ENCODE measurements around the gene UROC1. TPM values are rescaled to one million over a fixed set of nuclear protein-coding genes. Genes with fewer than 3 reads are reported as not detected.

UROC1 gene
- total and polyA plus RNA-seq, 9 of the 15 experiments (the other 6 are each of a cell fraction or from before 2014, with no cell fraction given) = not detected

DNA sequence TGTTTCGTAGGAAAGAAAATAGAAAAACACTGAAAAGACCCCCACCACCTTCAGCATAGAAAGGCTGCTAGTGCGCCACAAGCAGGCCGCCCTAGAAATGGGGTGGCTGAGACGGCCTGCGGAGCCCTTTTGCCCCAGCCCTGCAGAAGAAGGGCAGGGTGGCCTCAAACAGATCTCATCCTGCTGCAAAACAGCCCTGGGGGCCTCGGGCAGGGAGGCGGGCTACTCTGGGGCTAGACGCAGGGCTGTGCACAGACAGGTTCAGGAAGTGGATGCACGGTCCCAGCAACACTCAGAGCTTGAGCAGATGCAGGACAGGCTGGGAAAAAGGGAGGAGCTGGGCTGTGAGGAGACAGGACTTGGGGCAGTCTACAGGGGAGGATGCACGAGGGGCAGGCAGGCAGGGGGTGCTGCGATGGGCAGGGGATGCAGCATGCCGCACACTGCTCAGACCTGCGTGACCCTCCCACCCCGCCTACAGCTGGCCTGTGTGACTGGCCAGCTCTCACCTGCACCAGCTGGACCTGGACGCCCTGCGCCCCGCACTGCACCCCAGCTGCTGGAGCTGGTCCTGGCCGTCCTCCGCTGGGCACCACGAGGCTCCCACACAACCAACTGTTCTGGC, 76.2 kb downstream of the UROC1 start:
- H3K27ac ChIP-seq (ENCODE audit: extremely low read depth, low read depth, low read length) = no peak overlapping the region
- TF ChIP-seq SOX6 (IDR thresholded peaks at IDR 0.05) (no peak), POLR2G (IDR thresholded peaks at IDR 0.05; ENCODE audit: low read depth, low read length) (0 out of 2 replicates have a peak, but pooled peaks have one; percentile 11)
- no peak overlapping the region for H2AFZ ChIP-seq (ENCODE audit: low read depth, low read length)
- ATAC-seq (no peak), DNase-seq (ENCODE audit: extremely low read depth in 1 of 4, low spot score in 3 of 4) (no peak), FAIRE-seq (no peak)
- intact Hi-C loops (cut with micrococcal nuclease) = no loop called here
- in situ Hi-C loops (cut with MboI) = no loop called here
- no peak overlapping the region for H3K4me2 ChIP-seq (ENCODE audit: insufficient read depth, low read length)
- ChIA-PET POLR2A (interaction anchor here (0.6 to 0.7 kb wide), 2 partner anchors 9 to 805 kb away, joined by 3 read pairs; no protein-coding TSS in a partner anchor), CTCF (ENCODE audit: low intra/inter-chr PET ratio) (no interaction called here)
- peaks cover 7% of the 10 kb centered on the region; the same call in 1 of the 3 replicates for H3K36me3 ChIP-seq (ENCODE audit: control insufficient read depth, insufficient read depth, low read length)
- H3K4me3 ChIP-seq = no peak overlapping the region
- no peak overlapping the region for H3K9ac ChIP-seq (ENCODE audit: insufficient read depth in 1 of 2, low read depth in 2 of 2, low read length in 2 of 2)
- no TSS peak for BruUV-seq (replicated peaks)
- no peaks in the 10 kb centered on the region for H4K20me1 ChIP-seq (replicated peaks; ENCODE audit: control insufficient read depth, insufficient read depth, low read length)
- no peaks in the 10 kb centered on the region for H3K9me3 ChIP-seq (replicated peaks; ENCODE audit: control insufficient read depth, insufficient read depth, low read depth, low read length)
- H3K79me2 ChIP-seq (ENCODE audit: control insufficient read depth, insufficient read depth, low read length) = no peaks in the 10 kb centered on the region
- H3K27me3 ChIP-seq (ENCODE audit: control insufficient read depth in 2 of 2, insufficient read depth in 2 of 2, low read length in 2 of 2) = no peaks in the 10 kb centered on the region
- H3K4me1 ChIP-seq (replicated peaks in 1 of 2; ENCODE audit: control insufficient read depth in 2 of 2, insufficient read depth in 2 of 2, low read length in 2 of 2) = no peaks in the 10 kb centered on the region
- 95% methylated on average over 15 of the region's 20 CpGs for WGBS (ENCODE audit: insufficient coverage, low coverage, missing lambda C conversion rate)
- no peaks in the 10 kb centered on the region for H3K9me1 ChIP-seq (ENCODE audit: control insufficient read depth, insufficient read depth, low read length)

DNA sequence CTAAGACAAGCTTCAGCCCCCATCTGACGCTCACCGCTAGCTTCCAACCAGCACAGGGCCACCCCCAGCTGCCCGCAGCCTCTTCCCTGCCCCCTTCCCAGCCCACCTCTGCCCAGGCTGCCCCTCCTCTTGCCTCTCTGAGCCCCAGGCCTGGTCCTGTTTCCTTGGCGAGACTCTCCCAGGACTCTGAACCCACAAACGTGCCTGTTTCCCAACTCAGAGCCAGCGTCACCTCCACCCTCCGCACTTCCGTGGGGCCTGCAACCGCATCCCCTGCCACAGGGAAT, 76.9 kb downstream of the UROC1 start:
- H3K4me3 ChIP-seq = no peak overlapping the region
- 85% methylated on average over 9 of the region's 9 CpGs for WGBS (ENCODE audit: insufficient coverage, low coverage, missing lambda C conversion rate)
- H3K4me2 ChIP-seq (ENCODE audit: insufficient read depth, low read length) = no peak overlapping the region
- in situ Hi-C loops (cut with MboI) (no loop called here), intact Hi-C loops (cut with micrococcal nuclease) (no loop called here)
- no peak overlapping the region for H2AFZ ChIP-seq (ENCODE audit: low read depth, low read length)
- DNase-seq (ENCODE audit: extremely low read depth in 1 of 4, low spot score in 3 of 4) (no peak), FAIRE-seq (no peak), ATAC-seq (no peak)
- H3K9me3 ChIP-seq (replicated peaks; ENCODE audit: control insufficient read depth, insufficient read depth, low read depth, low read length) = no peaks in the 10 kb centered on the region
- peaks cover 7% of the 10 kb centered on the region; the same call in 1 of the 3 replicates for H3K36me3 ChIP-seq (ENCODE audit: control insufficient read depth, insufficient read depth, low read length)
- H3K79me2 ChIP-seq (ENCODE audit: control insufficient read depth, insufficient read depth, low read length) = no peaks in the 10 kb centered on the region
- no peak overlapping the region for H3K9ac ChIP-seq (ENCODE audit: insufficient read depth in 1 of 2, low read depth in 2 of 2, low read length in 2 of 2)
- no peaks in the 10 kb centered on the region for H3K27me3 ChIP-seq (ENCODE audit: control insufficient read depth in 2 of 2, insufficient read depth in 2 of 2, low read length in 2 of 2)
- no peaks in the 10 kb centered on the region for H4K20me1 ChIP-seq (replicated peaks; ENCODE audit: control insufficient read depth, insufficient read depth, low read length)
- ChIA-PET POLR2A (no interaction called here), CTCF (ENCODE audit: low intra/inter-chr PET ratio) (no interaction called here)
- H3K27ac ChIP-seq (ENCODE audit: extremely low read depth, low read depth, low read length) = no peak overlapping the region
- no peak for TF ChIP-seq FOXJ2 (tag; IDR thresholded peaks at IDR 0.05)
- TF ChIP-seq CBX1 (IDR thresholded peaks at IDR 0.05; ENCODE audit: low read depth) = no peak
- TF ChIP-seq, protein P1, sequence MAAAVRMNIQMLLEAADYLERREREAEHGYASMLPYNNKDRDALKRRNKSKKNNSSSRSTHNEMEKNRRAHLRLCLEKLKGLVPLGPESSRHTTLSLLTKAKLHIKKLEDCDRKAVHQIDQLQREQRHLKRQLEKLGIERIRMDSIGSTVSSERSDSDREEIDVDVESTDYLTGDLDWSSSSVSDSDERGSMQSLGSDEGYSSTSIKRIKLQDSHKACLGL (CRISPR knock-in tag; IDR thresholded peaks at IDR 0.05; ENCODE audit: borderline replicate concordance, poor library complexity, severe bottlenecking) = no peak
- H3K4me1 ChIP-seq (replicated peaks in 1 of 2; ENCODE audit: control insufficient read depth in 2 of 2, insufficient read depth in 2 of 2, low read length in 2 of 2) = no peaks in the 10 kb centered on the region
- no TSS peak for BruUV-seq (replicated peaks)
- no peaks in the 10 kb centered on the region for H3K9me1 ChIP-seq (ENCODE audit: control insufficient read depth, insufficient read depth, low read length)
